Measurements from ENCODE around the gene AGPAT1. TPM values are rescaled to one million over a fixed set of nuclear protein-coding genes. Genes with fewer than 3 reads are reported as not detected.
A peak's percentile ranks its signal among the peaks of the same experiment; 100 is the strongest.

Gene AGPAT1
- polyA plus RNA-seq, 4 donors = 103 to 116 (median 108) TPM

GRCh38 chr6:32127409-32127716, 48.5 kb downstream of the AGPAT1 start:
- no peak for DNase-seq (ENCODE audit: low read depth in 4 of 4, low spot score in 3 of 4)

GRCh38 chr6:32126880-32127279, 49.0 kb downstream of the AGPAT1 start:
- DNase-seq (ENCODE audit: low read depth in 4 of 4, low spot score in 3 of 4) = no peak

- DNase-seq (ENCODE audit: low read depth in 4 of 4, low spot score in 3 of 4) = no peak
These were observed 52.2 kb downstream of the AGPAT1 start for GRCh38 chr6:32123681-32124080.

GRCh38 chr6:32120573-32121059, 55.3 kb downstream of the AGPAT1 start:
- no peak for DNase-seq (ENCODE audit: low read depth in 4 of 4, low spot score in 3 of 4)

GRCh38 chr6:32118782-32119628, 56.9 kb downstream of the AGPAT1 start:
- DNase-seq (ENCODE audit: low read depth in 4 of 4, low spot score in 3 of 4) = peak in 3 of 4 donors; percentile 67 to 74 (median 73)

Other genes with a start within 250 kb of the AGPAT1 start
- gene C2, start 248.4 kb downstream of the AGPAT1 start, polyA plus RNA-seq (ENCODE audit: insufficient read length in 4 of 4) = 1 to 10 TPM; 3.6 to 5.6 (median 4.3) TPM
- 10 to 100 TPM in 1 of 4 donors, 1 to 10 TPM in 3; 5.0 to 20.8 (median 6.1) TPM for gene CFB, start 230.0 kb downstream of the AGPAT1 start, polyA plus RNA-seq (ENCODE audit: insufficient read length in 4 of 4)
- gene NELFE, start 217.1 kb downstream of the AGPAT1 start, polyA plus RNA-seq (ENCODE audit: insufficient read length in 4 of 4) = 100 to 1,000 TPM in 1 of 4 donors, 10 to 100 TPM in 3; 88.2 to 102 (median 92.2) TPM
- 10 to 100 TPM; 41.1 to 51.1 (median 44.7) TPM for gene SKIC2, start 216.9 kb downstream of the AGPAT1 start, polyA plus RNA-seq (ENCODE audit: insufficient read length in 4 of 4)
- 10 to 100 TPM; 28.9 to 30.7 (median 29.5) TPM for gene DXO, start 203.9 kb downstream of the AGPAT1 start, polyA plus RNA-seq (ENCODE audit: insufficient read length in 4 of 4)
- gene C4A, start 194.0 kb downstream of the AGPAT1 start, polyA plus RNA-seq (ENCODE audit: insufficient read length in 4 of 4) = 10 to 100 TPM; 11.1 to 23.7 (median 14.7) TPM
- 10 to 100 TPM; 13.1 to 21.4 (median 17.3) TPM for gene C4B, start 161.3 kb downstream of the AGPAT1 start, polyA plus RNA-seq (ENCODE audit: insufficient read length in 4 of 4)
- 1 to 10 TPM in 1 of 4 donors, under 1 TPM in 3; 0.27 to 1.2 (median 0.95) TPM for gene CYP21A2, start 137.7 kb downstream of the AGPAT1 start, polyA plus RNA-seq (ENCODE audit: insufficient read length in 4 of 4)
- 10 to 100 TPM in 1 of 4 donors, 1 to 10 TPM in 3; 3.2 to 11.2 (median 5.0) TPM for gene TNXB, start 66.7 kb downstream of the AGPAT1 start, polyA plus RNA-seq (ENCODE audit: insufficient read length in 4 of 4)
- 100 to 1,000 TPM in 3 of 4 donors, 10 to 100 TPM in 1; 98.3 to 104 (median 101) TPM for gene ATF6B, start 47.8 kb downstream of the AGPAT1 start, polyA plus RNA-seq (ENCODE audit: insufficient read length in 4 of 4)
- 1 to 10 TPM; 6.4 to 7.9 (median 7.4) TPM for gene FKBPL, start 45.8 kb downstream of the AGPAT1 start, polyA plus RNA-seq (ENCODE audit: insufficient read length in 4 of 4)
- gene PRRT1, start 24.1 kb downstream of the AGPAT1 start, polyA plus RNA-seq (ENCODE audit: insufficient read length in 4 of 4) = 1 to 10 TPM; 2.6 to 4.0 (median 3.2) TPM
- gene PPT2, start 21.9 kb downstream of the AGPAT1 start, polyA plus RNA-seq (ENCODE audit: insufficient read length in 4 of 4) = 10 to 100 TPM; 33.8 to 39.2 (median 34.8) TPM
- 10 to 100 TPM; 24.6 to 31.6 (median 27.0) TPM for gene EGFL8, start 11.5 kb downstream of the AGPAT1 start, polyA plus RNA-seq (ENCODE audit: insufficient read length in 4 of 4)
- 100 to 1,000 TPM; 104 to 122 (median 109) TPM for gene RNF5, start 2.3 kb upstream of the AGPAT1 start, polyA plus RNA-seq (ENCODE audit: insufficient read length in 4 of 4)
- 10 to 100 TPM; 15.9 to 26.6 (median 19.7) TPM for gene AGER, start 8.2 kb upstream of the AGPAT1 start, polyA plus RNA-seq (ENCODE audit: insufficient read length in 4 of 4)
- 100 to 1,000 TPM; 171 to 198 (median 176) TPM for gene PBX2, start 14.1 kb upstream of the AGPAT1 start, polyA plus RNA-seq (ENCODE audit: insufficient read length in 4 of 4)
- gene GPSM3, start 16.6 kb upstream of the AGPAT1 start, polyA plus RNA-seq (ENCODE audit: insufficient read length in 4 of 4) = 10 to 100 TPM in 3 of 4 donors, 1 to 10 TPM in 1; 9.9 to 12.9 (median 10.8) TPM
- 10 to 100 TPM; 16.1 to 21.6 (median 19.2) TPM for gene NOTCH4, start 48.0 kb upstream of the AGPAT1 start, polyA plus RNA-seq (ENCODE audit: insufficient read length in 4 of 4)
- gene TSBP1, start 195.8 kb upstream of the AGPAT1 start, polyA plus RNA-seq (ENCODE audit: insufficient read length in 4 of 4) = under 1 TPM in 1 of 4 donors, not detected in 3; 0.05 TPM
- 1 to 10 TPM in 1 of 4 donors, under 1 TPM in 2, not detected in 1; 0.19 to 1.3 (median 0.52) TPM for gene BTNL2, start 231.1 kb upstream of the AGPAT1 start, polyA plus RNA-seq (ENCODE audit: insufficient read length in 4 of 4)